ENCODE data around the gene TTC3.
"Not testable (repeated sequence)": the region's sequence is repeated elsewhere in the genome, so short reads cannot be mapped to it uniquely, and the experiment has no call there.

DNA sequence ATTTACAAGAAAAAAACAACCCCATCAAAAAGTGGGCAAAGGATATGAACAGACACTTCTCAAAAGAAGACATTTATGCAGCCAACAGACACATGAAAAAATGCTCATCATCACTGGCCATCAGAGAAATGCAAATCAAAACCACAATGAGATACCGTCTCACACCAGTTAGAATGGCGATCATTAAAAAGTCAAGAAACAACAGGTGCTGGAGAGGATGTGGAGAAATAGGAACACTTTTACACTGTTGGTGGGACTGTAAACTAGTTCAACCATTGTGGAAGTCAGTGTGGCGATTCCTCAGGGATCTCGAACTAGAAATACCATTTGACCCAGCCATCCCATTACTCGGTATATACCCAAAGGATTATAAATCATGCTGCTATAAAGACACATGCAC, 70.3 kb downstream of the TTC3 start:
- TF ChIP-seq, protein P1, sequence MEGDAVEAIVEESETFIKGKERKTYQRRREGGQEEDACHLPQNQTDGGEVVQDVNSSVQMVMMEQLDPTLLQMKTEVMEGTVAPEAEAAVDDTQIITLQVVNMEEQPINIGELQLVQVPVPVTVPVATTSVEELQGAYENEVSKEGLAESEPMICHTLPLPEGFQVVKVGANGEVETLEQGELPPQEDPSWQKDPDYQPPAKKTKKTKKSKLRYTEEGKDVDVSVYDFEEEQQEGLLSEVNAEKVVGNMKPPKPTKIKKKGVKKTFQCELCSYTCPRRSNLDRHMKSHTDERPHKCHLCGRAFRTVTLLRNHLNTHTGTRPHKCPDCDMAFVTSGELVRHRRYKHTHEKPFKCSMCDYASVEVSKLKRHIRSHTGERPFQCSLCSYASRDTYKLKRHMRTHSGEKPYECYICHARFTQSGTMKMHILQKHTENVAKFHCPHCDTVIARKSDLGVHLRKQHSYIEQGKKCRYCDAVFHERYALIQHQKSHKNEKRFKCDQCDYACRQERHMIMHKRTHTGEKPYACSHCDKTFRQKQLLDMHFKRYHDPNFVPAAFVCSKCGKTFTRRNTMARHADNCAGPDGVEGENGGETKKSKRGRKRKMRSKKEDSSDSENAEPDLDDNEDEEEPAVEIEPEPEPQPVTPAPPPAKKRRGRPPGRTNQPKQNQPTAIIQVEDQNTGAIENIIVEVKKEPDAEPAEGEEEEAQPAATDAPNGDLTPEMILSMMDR (IDR thresholded peaks at IDR 0.05; ENCODE audit: low read depth, low read length): not testable (repeated sequence)
- TF ChIP-seq, protein P2, sequence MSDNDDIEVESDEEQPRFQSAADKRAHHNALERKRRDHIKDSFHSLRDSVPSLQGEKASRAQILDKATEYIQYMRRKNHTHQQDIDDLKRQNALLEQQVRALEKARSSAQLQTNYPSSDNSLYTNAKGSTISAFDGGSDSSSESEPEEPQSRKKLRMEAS (IDR thresholded peaks at IDR 0.05; ENCODE audit: low read depth, low read length): not testable (repeated sequence)
- TF ChIP-seq POLR2A (IDR thresholded peaks at IDR 0.05; ENCODE audit: extremely low read depth, insufficient read length); MYC (IDR thresholded peaks at IDR 0.05; ENCODE audit: low read depth, low read length): not testable (repeated sequence)
